Measurements from ENCODE around the gene OSBPL10. TPM values are rescaled to one million over a fixed set of nuclear protein-coding genes. Genes with fewer than 3 reads are reported as not detected.

The OSBPL10 gene
- total RNA-seq, 2 donors from 2014 or later, result 2.2 to 5.1 TPM

DNA sequence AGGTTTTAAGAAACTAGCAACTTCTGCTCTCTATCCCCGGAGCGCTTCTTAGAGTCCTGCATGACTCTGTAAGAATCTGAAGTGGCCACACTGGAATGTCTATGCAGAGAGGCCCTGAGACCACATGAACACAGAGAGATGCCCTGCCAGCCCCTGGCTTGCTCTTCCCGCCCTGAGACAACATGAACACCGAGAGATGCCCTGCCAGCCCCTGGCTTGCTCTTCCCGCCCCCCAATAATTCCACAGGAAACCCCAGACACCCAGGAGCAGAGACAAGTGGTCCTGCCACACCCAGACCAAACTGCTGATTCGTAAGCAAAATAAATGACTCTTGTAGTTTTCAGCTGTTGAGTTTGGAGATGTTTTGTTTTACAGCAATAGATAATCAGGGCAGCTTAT, 166.1 kb downstream of the OSBPL10 start:
- Mint-ChIP-seq H3K27ac (no peak overlapping the region), H3K36me3 (ENCODE audit: insufficient read depth in 2 of 2) (no peaks in the 10 kb centered on the region), H3K9me3 (no peaks in the 10 kb centered on the region), H3K4me1 (ENCODE audit: low read depth) (peaks cover 20% of the 10 kb centered on the region), H3K4me3 (no peak overlapping the region), H3K27me3 (ENCODE audit: low read depth) (no peaks in the 10 kb centered on the region)
- DNase-seq (no peak), ATAC-seq (replicated peaks in 1 of 2) (no peak)

DNA sequence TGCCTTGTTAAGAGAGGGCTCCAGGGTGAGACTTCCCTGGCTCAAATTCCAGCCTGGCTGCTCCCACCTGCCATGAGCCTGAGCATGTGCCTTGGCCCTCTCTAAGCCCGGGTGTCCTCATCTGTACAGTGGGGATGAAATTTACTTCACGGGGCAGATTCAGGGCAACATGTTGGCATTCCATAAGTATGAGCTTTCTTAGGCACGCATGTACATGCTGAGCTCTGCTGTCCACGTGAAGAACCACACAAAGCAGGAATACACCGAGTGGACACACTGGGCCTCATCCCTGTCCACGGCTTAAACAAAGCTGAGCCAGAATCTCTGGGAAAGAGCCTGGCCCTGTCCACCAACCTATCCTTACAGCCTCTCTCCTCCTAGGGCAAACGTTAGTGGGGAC, 167.4 kb downstream of the OSBPL10 start:
- Mint-ChIP-seq H3K27ac (no peak overlapping the region), H3K4me3 (no peak overlapping the region), H3K9me3 (no peaks in the 10 kb centered on the region), H3K36me3 (ENCODE audit: insufficient read depth in 2 of 2) (no peaks in the 10 kb centered on the region), H3K4me1 (ENCODE audit: low read depth) (peaks cover 20% of the 10 kb centered on the region), H3K27me3 (ENCODE audit: low read depth) (no peaks in the 10 kb centered on the region)
- ATAC-seq (replicated peaks in 1 of 2), result no peak
- no peak for DNase-seq

DNA sequence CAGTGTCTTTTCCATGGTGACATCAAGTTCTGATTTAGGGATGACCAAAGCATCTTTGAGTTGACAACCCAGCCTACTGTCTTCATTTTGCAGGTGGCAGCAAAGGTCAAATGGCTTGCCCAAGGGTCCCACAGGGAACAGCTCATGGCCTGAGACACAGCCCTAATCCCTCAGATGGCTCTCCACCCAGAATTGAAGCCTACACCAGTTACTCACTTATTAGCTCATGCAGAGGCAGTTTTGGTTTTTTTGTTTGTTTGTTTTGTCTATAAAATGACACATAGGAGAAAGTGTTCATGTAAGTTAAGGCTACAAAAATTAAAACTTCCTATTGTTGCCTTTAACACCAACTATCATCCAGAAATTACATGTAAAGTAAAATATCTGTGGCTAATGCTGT, 167.9 kb downstream of the OSBPL10 start:
- ATAC-seq (replicated peaks in 1 of 2) (no peak), DNase-seq (no peak)
- no peaks in the 10 kb centered on the region for H3K27me3 Mint-ChIP-seq (ENCODE audit: low read depth)
- peaks cover 20% of the 10 kb centered on the region for H3K4me1 Mint-ChIP-seq (ENCODE audit: low read depth)
- H3K36me3 Mint-ChIP-seq (ENCODE audit: insufficient read depth in 2 of 2), result no peaks in the 10 kb centered on the region
- H3K27ac Mint-ChIP-seq, result no peak overlapping the region
- no peak overlapping the region for H3K4me3 Mint-ChIP-seq
- no peaks in the 10 kb centered on the region for H3K9me3 Mint-ChIP-seq

DNA sequence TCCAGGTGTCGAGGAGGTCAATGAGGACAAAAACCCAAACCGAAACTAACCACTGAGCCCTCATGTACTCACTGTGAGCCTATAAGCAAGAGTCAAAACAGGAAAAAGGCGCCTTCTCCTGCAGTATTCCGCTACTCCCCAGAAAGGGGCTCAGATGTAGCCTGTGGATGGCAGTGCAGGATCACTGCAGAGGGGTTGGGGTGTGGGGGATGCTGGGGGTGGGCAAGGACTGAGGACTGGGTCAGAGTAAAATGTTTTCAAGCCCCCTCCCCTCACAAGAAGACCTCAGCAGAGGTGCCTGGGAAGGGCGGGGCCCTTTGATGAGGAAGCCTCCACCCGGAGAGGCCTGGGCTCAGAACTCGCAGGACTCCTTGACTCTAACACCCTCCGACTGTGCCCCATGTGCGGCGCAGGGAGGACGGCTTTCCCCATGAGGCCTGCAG, 170.1 kb downstream of the OSBPL10 start:
- ATAC-seq (replicated peaks in 1 of 2) (peak in 1 of 2 donors; percentile 30), DNase-seq (no peak)
- no peak overlapping the region for H3K4me3 Mint-ChIP-seq
- H3K9me3 Mint-ChIP-seq, result no peaks in the 10 kb centered on the region
- peaks cover 12% of the 10 kb centered on the region for H3K4me1 Mint-ChIP-seq (ENCODE audit: low read depth)
- no peak overlapping the region for H3K27ac Mint-ChIP-seq
- H3K27me3 Mint-ChIP-seq (ENCODE audit: low read depth), result no peaks in the 10 kb centered on the region
- H3K36me3 Mint-ChIP-seq (ENCODE audit: insufficient read depth in 2 of 2), result no peaks in the 10 kb centered on the region

DNA sequence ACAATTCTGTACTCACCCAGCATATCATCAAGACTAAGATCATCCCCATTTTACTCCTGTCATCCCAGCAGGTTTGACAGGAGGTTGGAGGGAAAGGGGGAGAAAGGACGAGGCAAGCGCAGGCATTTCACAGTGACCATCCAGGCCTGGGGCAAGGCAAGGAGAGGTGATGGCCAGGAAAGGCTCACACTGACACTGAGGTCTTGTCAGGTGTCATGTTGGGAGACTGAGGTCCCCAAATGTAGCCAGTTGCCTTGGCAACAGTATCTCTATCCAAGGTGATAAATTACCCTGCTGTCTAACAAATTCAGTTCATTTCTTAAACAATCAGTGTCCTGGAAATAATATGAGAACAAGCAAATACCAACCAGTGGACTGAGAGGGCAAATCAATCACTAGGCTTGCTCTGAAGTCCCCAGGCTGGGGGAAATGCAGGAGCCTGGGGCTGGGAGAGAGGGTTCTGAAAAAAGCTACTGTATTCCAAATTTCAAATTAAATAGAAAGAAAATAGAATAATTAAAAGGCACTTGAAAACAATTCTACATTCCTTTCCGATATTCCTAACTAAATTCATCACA, 172.8 kb downstream of the OSBPL10 start:
- DNase-seq, result no peak
- H3K4me3 Mint-ChIP-seq, result no peak overlapping the region
- H3K9me3 Mint-ChIP-seq, result no peaks in the 10 kb centered on the region
- no peaks in the 10 kb centered on the region for H3K36me3 Mint-ChIP-seq (ENCODE audit: insufficient read depth in 2 of 2)
- H3K4me1 Mint-ChIP-seq (ENCODE audit: low read depth), result peaks cover 4% of the 10 kb centered on the region
- no peak for ATAC-seq (replicated peaks in 1 of 2)
- no peak overlapping the region for H3K27ac Mint-ChIP-seq
- no peaks in the 10 kb centered on the region for H3K27me3 Mint-ChIP-seq (ENCODE audit: low read depth)

DNA sequence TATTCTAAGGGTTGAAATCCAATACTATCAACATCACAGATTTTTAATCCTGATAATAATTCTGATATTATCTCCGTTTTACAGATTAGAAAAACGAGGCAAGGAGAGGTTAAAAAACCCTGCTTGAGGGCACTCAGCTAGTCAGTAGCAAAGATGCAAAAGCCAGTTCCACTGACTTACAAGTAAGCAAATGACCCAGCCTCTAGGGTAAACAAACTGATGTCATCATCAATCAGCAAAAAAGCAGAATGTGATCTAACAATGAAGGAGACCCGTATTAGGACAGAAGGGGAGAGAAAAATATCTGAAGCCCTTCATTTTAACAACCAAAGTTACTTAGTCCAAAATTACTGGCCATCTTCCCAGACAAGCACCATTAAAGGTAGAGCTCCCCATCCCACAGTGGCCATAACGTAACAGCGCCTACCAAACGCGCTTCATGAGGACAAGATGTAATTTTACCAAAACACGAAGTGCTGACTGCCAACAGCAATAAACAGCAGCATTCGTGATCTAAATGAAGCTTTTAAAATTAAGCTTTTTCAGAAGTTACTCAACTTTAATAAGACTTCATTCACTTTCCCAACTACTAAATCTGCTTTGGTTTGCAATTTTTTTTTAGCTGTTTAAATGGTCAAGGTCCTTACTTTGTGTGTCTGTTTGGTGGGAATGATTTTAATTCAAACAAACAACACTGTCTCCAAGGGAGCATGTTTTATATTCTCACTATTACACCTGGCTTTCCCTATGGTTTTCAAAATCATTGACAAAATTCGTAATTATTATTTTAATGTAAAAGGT, 176.6 kb downstream of the OSBPL10 start:
- H3K9me3 Mint-ChIP-seq, result no peaks in the 10 kb centered on the region
- H3K27ac Mint-ChIP-seq, result no peak overlapping the region
- no peak for DNase-seq
- ATAC-seq (replicated peaks in 1 of 2), result no peak
- no peaks in the 10 kb centered on the region for H3K4me1 Mint-ChIP-seq (ENCODE audit: low read depth)
- no peaks in the 10 kb centered on the region for H3K36me3 Mint-ChIP-seq (ENCODE audit: insufficient read depth in 2 of 2)
- no peak overlapping the region for H3K4me3 Mint-ChIP-seq
- H3K27me3 Mint-ChIP-seq (ENCODE audit: low read depth), result no peaks in the 10 kb centered on the region

DNA sequence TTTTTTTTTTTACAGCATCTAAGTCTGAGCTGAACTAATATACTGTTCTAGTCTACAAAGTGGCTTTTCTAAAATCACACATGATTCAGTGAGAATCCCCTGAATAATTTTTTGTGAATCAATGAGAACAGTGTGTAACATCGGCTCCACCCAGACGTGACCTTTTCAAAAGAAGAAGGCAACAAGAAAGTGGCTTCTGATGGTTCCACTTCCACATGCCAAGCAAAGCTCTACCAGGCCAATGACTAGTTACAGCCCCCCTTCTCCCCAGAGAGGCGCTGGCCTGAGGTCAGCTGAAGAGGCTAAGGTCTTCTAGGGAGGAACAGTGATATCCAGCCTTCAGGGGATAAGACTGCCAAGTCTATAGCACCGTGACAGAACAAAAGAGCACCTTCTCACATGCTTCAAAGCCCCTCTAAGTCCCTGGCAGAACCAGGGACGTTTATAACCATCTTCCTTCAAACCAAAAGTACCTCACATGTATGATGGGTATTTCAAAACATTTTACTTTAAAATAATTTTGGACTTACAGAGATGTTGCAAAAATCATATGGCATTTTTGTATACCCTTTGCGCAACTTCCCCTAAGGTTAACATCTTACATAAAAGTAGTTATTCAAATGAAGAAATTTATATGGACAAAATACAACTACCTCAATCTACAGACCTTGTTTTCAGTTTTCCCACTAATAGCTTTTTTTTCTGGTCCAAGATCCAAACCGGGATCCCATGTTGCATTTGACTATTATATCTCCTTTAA, 177.9 kb downstream of the OSBPL10 start:
- no peak overlapping the region for H3K4me3 Mint-ChIP-seq
- H3K27ac Mint-ChIP-seq, result no peak overlapping the region
- H3K4me1 Mint-ChIP-seq (ENCODE audit: low read depth), result no peaks in the 10 kb centered on the region
- no peaks in the 10 kb centered on the region for H3K27me3 Mint-ChIP-seq (ENCODE audit: low read depth)
- no peaks in the 10 kb centered on the region for H3K36me3 Mint-ChIP-seq (ENCODE audit: insufficient read depth in 2 of 2)
- DNase-seq (no peak), ATAC-seq (replicated peaks in 1 of 2) (no peak)
- no peaks in the 10 kb centered on the region for H3K9me3 Mint-ChIP-seq

DNA sequence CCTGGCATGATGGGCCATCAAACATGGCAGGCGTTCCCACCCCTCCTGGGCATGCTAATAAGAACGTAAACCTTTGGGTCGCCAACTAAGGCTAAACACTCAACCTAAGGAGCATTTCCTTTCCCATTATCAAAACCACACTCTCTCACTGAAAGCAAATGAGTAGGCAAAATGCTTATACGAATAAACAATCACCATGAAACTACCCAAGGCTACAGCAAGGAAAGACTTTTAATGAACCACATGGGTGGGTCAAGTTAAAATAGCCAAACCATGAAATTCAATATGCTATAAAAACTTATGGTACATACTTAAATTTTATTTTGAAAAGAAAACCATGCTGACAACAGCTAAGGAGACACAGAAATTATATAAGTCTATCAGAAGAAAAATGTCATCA, 180.6 kb downstream of the OSBPL10 start:
- ATAC-seq (replicated peaks in 1 of 2), result no peak
- H3K4me1 Mint-ChIP-seq (ENCODE audit: low read depth), result no peaks in the 10 kb centered on the region
- H3K36me3 Mint-ChIP-seq (ENCODE audit: insufficient read depth in 2 of 2), result no peaks in the 10 kb centered on the region
- H3K4me3 Mint-ChIP-seq, result no peak overlapping the region
- no peaks in the 10 kb centered on the region for H3K9me3 Mint-ChIP-seq
- no peaks in the 10 kb centered on the region for H3K27me3 Mint-ChIP-seq (ENCODE audit: low read depth)
- DNase-seq, result no peak
- H3K27ac Mint-ChIP-seq, result no peak overlapping the region

DNA sequence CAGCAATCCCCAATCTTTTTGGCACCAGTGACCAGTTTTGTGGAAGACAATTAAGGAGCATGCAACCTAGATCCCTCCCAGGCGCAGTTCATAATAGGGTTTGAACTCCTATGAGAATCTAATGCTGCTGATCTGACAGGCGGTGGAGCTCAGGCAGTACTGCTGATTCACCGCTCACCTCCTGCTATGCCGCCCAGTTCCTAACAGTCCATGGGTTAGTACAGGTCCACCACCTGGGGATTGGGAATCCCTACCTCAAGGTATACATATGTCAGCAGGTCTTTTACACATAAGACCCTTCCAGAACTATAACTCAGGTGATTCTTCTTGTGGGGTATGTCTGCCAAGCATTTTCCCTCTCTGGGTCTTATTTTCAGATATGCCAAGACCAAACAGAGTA, 182.2 kb downstream of the OSBPL10 start:
- H3K4me1 Mint-ChIP-seq (ENCODE audit: low read depth), result no peaks in the 10 kb centered on the region
- H3K27me3 Mint-ChIP-seq (ENCODE audit: low read depth), result no peaks in the 10 kb centered on the region
- H3K27ac Mint-ChIP-seq, result no peak overlapping the region

DNA sequence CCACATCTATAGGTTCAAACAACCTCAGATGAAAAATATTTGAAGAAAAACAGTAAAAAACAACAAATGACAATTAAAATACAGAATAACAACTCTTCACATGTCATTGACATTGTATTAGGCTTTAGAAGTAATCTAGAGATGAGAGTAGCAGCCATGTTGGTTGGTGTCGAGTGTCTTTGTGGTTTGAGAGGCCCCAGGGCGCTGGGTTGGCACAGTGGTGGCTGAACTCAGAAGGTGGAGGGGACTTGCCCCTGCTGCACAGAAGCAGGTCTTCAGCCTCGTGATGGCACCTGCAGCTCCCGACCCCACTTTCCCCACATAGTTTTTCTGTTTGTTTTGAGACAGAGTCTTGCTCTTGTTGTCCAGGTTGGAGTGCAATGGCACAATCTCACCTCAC, 187.2 kb downstream of the OSBPL10 start:
- Mint-ChIP-seq H3K27ac (no peak overlapping the region), H3K4me1 (ENCODE audit: low read depth) (no peaks in the 10 kb centered on the region), H3K4me3 (no peak overlapping the region), H3K36me3 (ENCODE audit: insufficient read depth in 2 of 2) (no peaks in the 10 kb centered on the region), H3K9me3 (no peaks in the 10 kb centered on the region), H3K27me3 (ENCODE audit: low read depth) (peaks cover 8% of the 10 kb centered on the region)
- DNase-seq (no peak), ATAC-seq (replicated peaks in 1 of 2) (no peak)

More for the DNA sequence above, 182.2 kb downstream of the OSBPL10 start:
- DNase-seq (no peak), ATAC-seq (replicated peaks in 1 of 2) (no peak)
- Mint-ChIP-seq H3K36me3 (ENCODE audit: insufficient read depth in 2 of 2) (no peaks in the 10 kb centered on the region), H3K9me3 (no peaks in the 10 kb centered on the region), H3K4me3 (no peak overlapping the region)

DNA sequence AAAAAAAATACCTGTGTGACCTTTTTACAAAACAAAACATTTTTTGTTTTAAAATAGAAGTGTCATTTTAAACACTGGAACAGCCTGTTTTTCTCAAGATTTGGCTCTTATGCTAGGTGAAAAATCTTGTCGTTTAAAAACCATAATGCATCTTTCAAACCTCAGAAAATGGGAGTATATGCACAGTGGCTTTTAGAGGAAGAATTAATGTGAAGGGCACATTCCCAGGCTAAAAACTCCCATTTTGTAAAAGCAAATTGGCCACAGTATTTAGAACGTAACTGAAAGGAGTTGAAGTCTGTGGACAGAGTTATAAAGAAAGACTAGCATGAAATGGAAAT, 190.0 kb downstream of the OSBPL10 start:
- H3K27me3 Mint-ChIP-seq (ENCODE audit: low read depth), result peaks cover 8% of the 10 kb centered on the region
- no peak overlapping the region for H3K27ac Mint-ChIP-seq
- H3K36me3 Mint-ChIP-seq (ENCODE audit: insufficient read depth in 2 of 2), result no peaks in the 10 kb centered on the region
- ATAC-seq (replicated peaks in 1 of 2), result no peak
- no peak overlapping the region for H3K4me3 Mint-ChIP-seq
- H3K4me1 Mint-ChIP-seq (ENCODE audit: low read depth), result no peaks in the 10 kb centered on the region
- H3K9me3 Mint-ChIP-seq, result no peaks in the 10 kb centered on the region
- no peak for DNase-seq

DNA sequence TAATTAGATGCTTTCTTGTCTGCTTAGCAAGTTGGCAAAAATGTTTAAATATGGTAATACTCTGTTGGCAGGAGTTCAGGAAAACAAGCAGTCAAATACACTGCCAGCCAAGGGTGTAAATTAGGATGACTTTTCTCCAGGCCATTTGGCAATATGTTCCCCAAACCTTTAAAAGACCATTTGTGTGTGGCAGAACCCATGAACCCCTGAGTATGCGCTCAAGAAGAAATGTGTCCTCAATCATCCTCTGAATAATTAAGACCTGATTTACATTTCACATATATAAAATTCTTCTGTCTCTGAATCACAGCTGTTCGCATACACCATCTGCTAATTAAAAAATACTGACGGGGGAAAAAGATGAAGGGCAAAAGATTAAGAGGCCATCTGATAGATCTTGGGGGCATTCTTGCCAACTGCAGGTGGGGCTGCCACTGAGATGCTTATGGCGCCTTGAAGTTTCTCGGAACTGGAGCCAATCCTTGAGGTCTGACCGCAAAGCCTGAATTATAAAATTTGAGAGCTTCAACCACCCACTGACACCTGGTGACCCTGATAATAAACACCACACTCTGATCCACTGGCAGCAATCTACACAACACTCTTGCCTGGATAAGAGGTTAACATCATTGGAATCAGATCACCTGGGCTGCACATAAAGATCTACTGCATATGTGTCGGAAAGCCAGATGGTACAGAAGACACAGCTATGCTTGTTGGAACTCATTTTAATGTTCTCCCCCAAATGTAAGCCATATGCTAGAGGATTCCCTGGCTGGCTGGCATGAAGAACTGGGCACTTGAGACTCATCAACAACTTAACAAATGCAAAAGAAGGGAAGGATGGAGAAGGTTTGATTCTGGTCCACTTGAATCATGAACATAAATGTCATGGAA, 190.6 kb downstream of the OSBPL10 start:
- peaks cover 8% of the 10 kb centered on the region for H3K27me3 Mint-ChIP-seq (ENCODE audit: low read depth)
- no peak for DNase-seq
- H3K36me3 Mint-ChIP-seq (ENCODE audit: insufficient read depth in 2 of 2), result no peaks in the 10 kb centered on the region

DNA sequence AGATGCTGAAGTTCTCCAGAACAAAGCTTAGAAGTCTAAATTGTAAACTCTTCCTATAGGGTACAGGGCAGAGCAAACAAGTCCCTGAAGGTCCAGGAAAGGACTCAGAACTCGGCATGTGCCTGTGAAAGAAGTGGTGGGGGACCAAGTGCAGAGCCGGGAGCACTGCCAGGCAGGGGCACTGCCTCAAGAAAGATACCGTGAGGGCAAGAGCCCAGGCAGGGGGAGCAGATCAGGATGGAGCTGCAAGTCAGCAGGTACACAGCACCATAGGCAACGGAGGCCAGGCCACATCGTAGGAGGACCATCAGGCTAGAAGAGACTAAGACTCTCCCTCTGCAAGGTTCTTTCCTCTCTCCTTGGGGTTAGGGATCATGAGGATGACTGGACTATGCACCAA, 191.6 kb downstream of the OSBPL10 start:
- Mint-ChIP-seq H3K27ac (no peak overlapping the region), H3K4me1 (ENCODE audit: low read depth) (no peaks in the 10 kb centered on the region), H3K4me3 (no peak overlapping the region), H3K27me3 (ENCODE audit: low read depth) (peaks cover 8% of the 10 kb centered on the region), H3K9me3 (no peaks in the 10 kb centered on the region), H3K36me3 (ENCODE audit: insufficient read depth in 2 of 2) (no peaks in the 10 kb centered on the region)
- ATAC-seq (replicated peaks in 1 of 2), result no peak
- DNase-seq, result no peak

More for the DNA sequence above, 190.6 kb downstream of the OSBPL10 start:
- no peaks in the 10 kb centered on the region for H3K4me1 Mint-ChIP-seq (ENCODE audit: low read depth)
- no peak overlapping the region for H3K27ac Mint-ChIP-seq
- no peak overlapping the region for H3K4me3 Mint-ChIP-seq
- H3K9me3 Mint-ChIP-seq, result no peaks in the 10 kb centered on the region
- no peak for ATAC-seq (replicated peaks in 1 of 2)

Data from activated T-cell treated with anti-CD3 and anti-CD28 coated beads, Interleukin-2, amount 50 U/mL, for 72 hours (primary cell).